BLaER1 (cell line): ENCODE data around the gene FKBP5.
"Not testable (repeated sequence)": the region's sequence is repeated elsewhere in the genome, so short reads cannot be mapped to it uniquely, and the experiment has no call there.

ENCODE experiments used
- H3K27ac ChIP-seq: shearing (Covaris generic); formaldehyde crosslinking; 2 replicates; pipeline ENCODE4 v1.8.1; 2022
- H3K27me3 ChIP-seq: shearing (Covaris generic); formaldehyde crosslinking; 2 replicates; pipeline ENCODE4 v1.8.1; 2022
- H3K36me3 ChIP-seq: shearing (Covaris generic); formaldehyde crosslinking; 2 replicates; pipeline ENCODE4 v1.8.1; 2022
- H3K4me1 ChIP-seq: shearing (Covaris generic); formaldehyde crosslinking; 2 replicates; pipeline ENCODE4 v1.8.1; 2022
- H3K4me2 ChIP-seq: shearing (Covaris generic); formaldehyde crosslinking; 2 replicates; pipeline ENCODE4 v1.8.1; 2022
- H3K4me3 ChIP-seq: shearing (Covaris generic); formaldehyde crosslinking; 2 replicates; pipeline ENCODE4 v1.8.1; 2022
- H3K9ac ChIP-seq: shearing (Covaris generic); formaldehyde crosslinking; 2 replicates; pipeline ENCODE4 v1.8.1; 2022
- H3K9me3 ChIP-seq: shearing (Covaris generic); formaldehyde crosslinking; 2 replicates; pipeline ENCODE4 v1.8.1; 2022
- H4K20me1 ChIP-seq: shearing (Covaris generic); formaldehyde crosslinking; 2 replicates; pipeline ENCODE4 v1.8.1; 2022
- Cebpa-rat ChIP-seq: shearing (Covaris generic); IDR thresholded peaks from 2 replicates; pipeline ENCODE4 v1.8.1; 2022

The FKBP5 gene

GRCh38 chr6:35688605-35689322, at the start of gene FKBP5:
Gene FKBP5 (minus strand): TSS chr6:35688915. CDS start chr6:35642824, 46,091 bp downstream.
- H4K20me1 ChIP-seq: peaks cover 39% of the 10 kb centered on the region
- peak within 1 kb of the TSS; percentile 98 for H3K4me3 ChIP-seq
- H3K27me3 ChIP-seq: no peaks in the 10 kb centered on the region
- peak within 1 kb of the TSS; percentile 94 for H3K9ac ChIP-seq
- peak within 1 kb of the TSS; percentile 64 for H3K4me2 ChIP-seq
- H3K36me3 ChIP-seq: peaks cover 5% of the 10 kb centered on the region; the same call in 1 of the 2 replicates
- H3K9me3 ChIP-seq: no peaks in the 10 kb centered on the region
- peaks cover 22% of the 10 kb centered on the region for H3K4me1 ChIP-seq
- TF ChIP-seq Cebpa-rat: no peak
- peak within 1 kb of the TSS; percentile 92 for H3K27ac ChIP-seq

DNA sequence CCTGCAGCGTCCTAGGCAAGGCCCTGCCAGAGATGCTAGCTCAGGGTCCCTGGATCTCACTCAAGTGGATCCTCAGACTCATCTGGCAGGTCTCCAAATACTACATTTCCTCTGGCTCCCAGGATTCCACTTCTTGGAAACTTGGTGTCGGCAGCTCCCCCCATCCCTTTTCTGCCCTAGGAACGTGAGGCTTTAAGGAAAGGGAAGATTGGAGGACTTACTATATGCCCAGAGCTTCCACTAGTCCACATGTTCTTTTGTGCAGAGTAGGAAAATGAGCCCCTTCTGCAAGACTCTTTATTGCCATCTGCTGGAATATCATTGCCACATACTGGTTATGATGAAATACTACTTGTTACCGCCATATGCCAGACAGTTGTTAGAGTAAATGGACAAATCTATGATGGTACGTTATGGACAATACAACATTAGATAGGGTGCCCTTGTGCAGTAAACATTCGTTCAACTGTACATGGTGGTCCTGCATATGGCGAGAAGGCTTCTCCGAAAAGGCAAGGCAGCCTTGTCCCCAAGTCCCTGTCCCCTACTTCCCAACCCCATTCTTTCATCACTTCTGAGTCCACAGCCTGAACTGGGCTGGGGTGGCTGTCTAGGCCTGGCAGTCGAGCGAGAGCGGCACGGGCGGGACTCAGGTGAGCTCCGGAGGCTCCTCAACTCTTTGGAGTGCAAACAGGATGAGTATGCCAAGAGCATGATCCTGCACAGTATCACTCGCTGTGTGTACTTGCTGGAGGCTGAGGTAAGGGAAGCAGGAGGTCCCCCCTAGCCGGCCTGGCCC, 48.9 kb upstream of the FKBP5 start:
- peak overlapping the region; percentile 70 for H3K4me2 ChIP-seq
- H3K4me3 ChIP-seq: 0 out of 2 replicates have a peak overlapping the region, but pooled peaks have one; percentile 6
- H3K27me3 ChIP-seq: no peaks in the 10 kb centered on the region
- no peaks in the 10 kb centered on the region for H4K20me1 ChIP-seq
- peaks cover 49% of the 10 kb centered on the region for H3K4me1 ChIP-seq
- no peaks in the 10 kb centered on the region for H3K9me3 ChIP-seq
- no peaks in the 10 kb centered on the region for H3K36me3 ChIP-seq
- H3K27ac ChIP-seq: peak overlapping the region; percentile 61
- H3K9ac ChIP-seq: peak overlapping the region; percentile 52; the same call in 1 of the 2 replicates
- TF ChIP-seq Cebpa-rat: peak; percentile 70; the same call in 1 of the 2 replicates

DNA sequence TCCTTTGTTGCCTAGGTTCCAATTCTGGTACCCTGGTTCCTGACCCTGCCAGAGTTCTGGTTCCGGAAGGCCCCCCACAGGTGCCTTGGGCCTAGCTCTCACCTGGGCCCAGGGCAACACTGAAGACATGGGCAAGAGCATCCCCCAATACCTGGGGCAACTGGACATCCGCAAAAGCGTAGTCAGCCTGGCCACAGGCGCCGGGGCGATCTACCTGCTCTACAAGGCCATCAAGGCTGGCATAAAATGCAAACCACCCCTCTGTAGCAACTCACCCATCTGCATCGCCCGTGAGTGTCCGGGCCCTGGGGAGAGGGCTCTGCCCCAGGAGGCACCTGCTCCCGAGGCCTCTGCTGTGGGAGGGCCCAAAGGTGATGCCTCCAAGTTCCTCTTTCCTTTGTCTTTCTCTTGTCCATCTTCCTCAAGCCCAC, 48.3 kb upstream of the FKBP5 start, which contains the start of gene ARMC12:
TSS of gene ARMC12 (plus strand) at position 51 of the 431 bp plus-strand sequence. CDS start at position 128, 77 bp downstream.
- H3K9me3 ChIP-seq: no peaks in the 10 kb centered on the region
- H3K4me3 ChIP-seq: 0 out of 2 replicates have a peak within 1 kb of the TSS, but pooled peaks have one; percentile 6
- H3K27me3 ChIP-seq: no peaks in the 10 kb centered on the region
- H3K27ac ChIP-seq: peak within 1 kb of the TSS; percentile 61
- peak within 1 kb of the TSS; percentile 70 for H3K4me2 ChIP-seq
- no peaks in the 10 kb centered on the region for H3K36me3 ChIP-seq
- H4K20me1 ChIP-seq: no peaks in the 10 kb centered on the region
- no peak; the same call in 1 of the 2 replicates for TF ChIP-seq Cebpa-rat
- peaks cover 53% of the 10 kb centered on the region for H3K4me1 ChIP-seq
- peak within 1 kb of the TSS; percentile 52; the same call in 1 of the 2 replicates for H3K9ac ChIP-seq

GRCh38 chr6:35736253-35736894, 47.7 kb upstream of the FKBP5 start:
- Histone ChIP-seq H3K9ac (peak overlapping the region; percentile 52; the same call in 1 of the 2 replicates), H4K20me1 (no peaks in the 10 kb centered on the region), H3K36me3 (no peaks in the 10 kb centered on the region), H3K4me2 (peak overlapping the region; percentile 70), H3K27me3 (no peaks in the 10 kb centered on the region), H3K4me3 (no peak overlapping the region), H3K9me3 (no peaks in the 10 kb centered on the region), H3K27ac (peak overlapping the region; percentile 61; the same call in 1 of the 2 replicates), H3K4me1 (peaks cover 53% of the 10 kb centered on the region)
- no peak for TF ChIP-seq Cebpa-rat

DNA sequence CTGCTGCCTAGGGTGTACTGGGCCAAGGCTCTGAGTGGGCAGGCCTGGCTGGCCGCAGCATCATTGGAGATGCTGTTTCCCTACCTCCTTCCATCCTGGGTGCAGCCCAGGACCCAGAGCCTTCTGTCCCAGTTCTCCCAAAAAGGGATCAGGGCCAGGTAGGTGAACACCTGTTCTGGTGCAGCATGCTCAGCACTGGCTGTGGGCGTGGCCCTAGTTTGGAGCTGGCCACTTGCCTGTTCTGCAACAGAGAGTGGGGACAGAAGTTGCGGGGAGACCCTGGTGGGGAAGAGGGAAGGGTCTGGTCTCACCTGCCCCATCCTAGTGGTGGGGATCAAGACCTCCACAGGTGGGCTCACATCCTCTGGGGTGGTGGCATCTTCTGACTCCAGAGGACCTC, 46.7 kb upstream of the FKBP5 start:
- no peaks in the 10 kb centered on the region for H3K36me3 ChIP-seq
- no peak for TF ChIP-seq Cebpa-rat
- no peaks in the 10 kb centered on the region for H3K27me3 ChIP-seq
- peak overlapping the region; percentile 70 for H3K4me2 ChIP-seq
- no peaks in the 10 kb centered on the region for H3K9me3 ChIP-seq
- no peak overlapping the region for H3K9ac ChIP-seq
- H3K4me3 ChIP-seq: no peak overlapping the region
- H3K4me1 ChIP-seq: peaks cover 60% of the 10 kb centered on the region
- H3K27ac ChIP-seq: no peak overlapping the region
- no peaks in the 10 kb centered on the region for H4K20me1 ChIP-seq

- not testable (repeated sequence) for H4K20me1 ChIP-seq, H3K4me3 ChIP-seq, H3K27me3 ChIP-seq, H3K9me3 ChIP-seq, H3K9ac ChIP-seq, H3K36me3 ChIP-seq
- Histone ChIP-seq H3K4me1 (peaks cover 72% of the 10 kb centered on the region), H3K27ac (peak overlapping the region; percentile 98; the same call in 1 of the 2 replicates), H3K4me2 (peak overlapping the region; percentile 98)
These were observed 45.6 kb upstream of the FKBP5 start for GRCh38 chr6:35734319-35734718.

GRCh38 chr6:35733633-35734032, 44.9 kb upstream of the FKBP5 start:
- Histone ChIP-seq H3K4me1 (peaks cover 79% of the 10 kb centered on the region), H3K27ac (peak overlapping the region; percentile 98), H3K4me3 (no peak overlapping the region), H3K36me3 (no peaks in the 10 kb centered on the region), H4K20me1 (no peaks in the 10 kb centered on the region), H3K27me3 (no peaks in the 10 kb centered on the region), H3K9me3 (no peaks in the 10 kb centered on the region), H3K4me2 (peak overlapping the region; percentile 98), H3K9ac (no peak overlapping the region)
- TF ChIP-seq Cebpa-rat: no peak

- no peaks in the 10 kb centered on the region for H3K27me3 ChIP-seq
- peak overlapping the region; percentile 90 for H3K9ac ChIP-seq
- H3K4me2 ChIP-seq: peak overlapping the region; percentile 98
- H4K20me1 ChIP-seq: no peaks in the 10 kb centered on the region
- peaks cover 87% of the 10 kb centered on the region for H3K4me1 ChIP-seq
- peak overlapping the region; percentile 82 for H3K4me3 ChIP-seq
- no peaks in the 10 kb centered on the region for H3K36me3 ChIP-seq
- H3K27ac ChIP-seq: peak overlapping the region; percentile 98
- no peak for TF ChIP-seq Cebpa-rat
- H3K9me3 ChIP-seq: no peaks in the 10 kb centered on the region
These were observed 43.2 kb upstream of the FKBP5 start for GRCh38 chr6:35731736-35732532.

- Histone ChIP-seq H3K4me2 (peak overlapping the region; percentile 98), H4K20me1 (no peaks in the 10 kb centered on the region), H3K27ac (peak overlapping the region; percentile 98), H3K4me1 (peaks cover 87% of the 10 kb centered on the region), H3K9me3 (no peaks in the 10 kb centered on the region), H3K27me3 (no peaks in the 10 kb centered on the region), H3K4me3 (peak overlapping the region; percentile 82), H3K36me3 (no peaks in the 10 kb centered on the region), H3K9ac (peak overlapping the region; percentile 90)
- no peak for TF ChIP-seq Cebpa-rat
These were observed 42.7 kb upstream of the FKBP5 start for GRCh38 chr6:35731414-35731735.
